Adrenal gland (tissue), 12 donors: Measurements from ENCODE around the gene CIDEA. TPM values are rescaled to one million over a fixed set of nuclear protein-coding genes. Genes with fewer than 3 reads are reported as not detected.

Experiments used
- DNase-seq, 7 donors: peaks; one replicate each; pipeline ENCODE4 v3.0.0-alpha.2; 2019 to 2020
- H3K27ac ChIP-seq, 5 donors: fragments of 200-600 bp; sonication (generic) in 4 of 5; 1 replicate in 3 of 5; 2 replicates in 2 of 5; pipeline versions ENCODE4 v1.5.1 to v1.8.0; 2016 to 2020; ENCODE audit warnings: mild to moderate bottlenecking in 1 of 5
- H3K27me3 ChIP-seq: fragments of 200-600 bp; 2 replicates; pipeline ENCODE4 v1.8.0; 2021
- H3K36me3 ChIP-seq, 2 donors: fragments of 200-600 bp; replicated peaks in 1 of 2; 1 replicate in 1 of 2; 2 replicates in 1 of 2; pipeline versions ENCODE4 v1.5.1 to v1.8.0; 2018 to 2022
- H3K4me1 ChIP-seq, 2 donors: fragments of 200-600 bp; replicated peaks in 1 of 2; 1 replicate in 1 of 2; 2 replicates in 1 of 2; pipeline versions ENCODE4 v1.5.1 to v1.8.0; 2018 to 2021
- H3K4me3 ChIP-seq, 4 donors: fragments of 200-600 bp; sonication (generic) in 3 of 4; one replicate each; pipeline ENCODE4 v1.5.1; 2016 to 2018
- H3K9me3 ChIP-seq, 3 donors: fragments of 200-600 bp; sonication (generic) in 1 of 3; replicated peaks in 1 of 3; 1 replicate in 2 of 3; 2 replicates in 1 of 3; pipeline versions ENCODE4 v1.5.1 to v1.8.0; 2016 to 2021
- CTCF ChIP-seq, 6 experiments: fragments of 450-650 bp in 4 of 6; fragments of 200-600 bp in 2 of 6; sonication (generic) in 1 of 6; IDR thresholded peaks; 1 replicate in 5 of 6; 2 replicates in 1 of 6; pipeline versions ENCODE4 v1.5.1 to v1.8.0; 2016 to 2021; ENCODE audit warnings: antibody characterized with exemption in 6 of 6, mild to moderate bottlenecking in 2 of 6, moderate library complexity in 1 of 6
- POLR2A ChIP-seq, 2 donors: fragments of 450-650 bp; IDR thresholded peaks; one replicate each; pipeline ENCODE4 v1.6.1; 2017; ENCODE audit warnings: antibody characterized with exemption in 2 of 2, mild to moderate bottlenecking in 2 of 2, moderate library complexity in 1 of 2
- WGBS, 4 donors: extraction: QIAGEN DNeasy Blood & Tissue Kit in 2 of 4; methylation state at CpG; one replicate each; pipeline versions ENCODE4 v1.1.5 to v1.1.7; 2013 to 2017; 5-methylcytosine and 5-hydroxymethylcytosine counted together
- intact Hi-C, 2 donors: fragments of 100-400 bp; cut with DNase I; formaldehyde crosslinking; loops; one replicate each; pipeline versions ENCODE4 v1.14.1 to v1.15.0; 2022 to 2023
- polyA plus RNA-seq, 3 donors: library from polyadenylated mRNA; stranded (reverse); fragments of 200-250 nt in 2 of 3; fragments of 350-450 nt in 1 of 3; fragmentation: Illumina TruSeq in 1 of 3; extraction: RNeasy Lipid Tissue Mini Kit (QIAGEN cat#74804) in 1 of 3; gene quantifications; one replicate each; pipeline ENCODE4 v1.2.3, GENCODE V29; 2013 to 2014
- total RNA-seq, 9 donors: library from RNA; depleted of rRNA in 4 of 9; stranded (reverse); fragments of >200 nt in 4 of 9; fragments of 120-200 nt in 1 of 9; fragmentation: NEBNext Ultra II Directional in 1 of 9; extraction: Animal tissue kit (Norgen Biotek cat#: 25700) in 1 of 9; gene quantifications; one replicate each; pipeline versions ENCODE4 v1.1.0 to v1.2.4, GENCODE V29; 2013 to 2023
- donor health status: healthy with polysubstance abuse.
- donor health status: Bipolar disorder and iron deficiency.
- donor health status: DM: yes; HTN: yes; CAD: no.
- donor health status: DM: no; HTN: no; CAD: no.
- donor health status: DM: no; HTN: no; CAD: no.
- donor health status: DM: yes; HTN: yes; CAD: no.

Gene CIDEA
- total and polyA plus RNA-seq, 12 donors, result 0.11 to 18.5 (median 0.82) TPM; not detected in 2

GRCh38 chr18:12290086-12290485 lies 35.9 kb downstream of the CIDEA start:
- 80 to 93% (median 88%) methylated on average over 1 to 2 of the region's 2 CpGs for WGBS, 4 donors
- Histone ChIP-seq H3K9me3 (no peaks in the 10 kb centered on the region), H3K27ac (no peak overlapping the region), H3K4me1 (peaks cover 0 to 13% of the 10 kb centered on the region in 2 donors), H3K27me3 (peaks cover 12% of the 10 kb centered on the region), H3K4me3 (no peak overlapping the region), H3K36me3 (no peaks in the 10 kb centered on the region)
- no peak for TF ChIP-seq POLR2A (IDR thresholded peaks at IDR 0.05)
- TF ChIP-seq CTCF (IDR thresholded peaks at IDR 0.05), result no peak
- no peak for DNase-seq
- intact Hi-C loops, result no loop called here

DNA sequence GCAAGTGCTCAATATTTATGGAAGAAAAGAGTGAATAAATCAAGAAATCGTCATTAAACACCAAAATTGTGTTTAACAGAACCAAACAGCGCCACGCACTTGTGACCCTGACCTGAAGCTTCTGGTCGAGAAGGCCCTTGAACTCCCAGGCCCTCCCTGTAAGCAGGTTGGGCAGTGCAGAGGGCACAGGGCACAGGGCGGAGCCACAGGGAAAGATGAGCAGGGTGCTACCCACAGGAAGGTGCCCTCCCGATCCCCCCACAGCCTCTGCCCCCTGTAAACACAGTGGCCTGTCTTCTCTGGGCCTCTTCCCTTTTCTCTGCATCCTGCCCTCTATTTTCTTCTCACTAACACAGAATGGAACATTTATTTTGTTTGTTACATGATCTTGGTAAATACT lies 37.0 kb downstream of the CIDEA start:
- no peak for DNase-seq
- H3K4me1 ChIP-seq, result peaks cover 0 to 13% of the 10 kb centered on the region in 2 donors
- H3K36me3 ChIP-seq, result no peaks in the 10 kb centered on the region
- peaks cover 12% of the 10 kb centered on the region for H3K27me3 ChIP-seq
- TF ChIP-seq POLR2A (IDR thresholded peaks at IDR 0.05) (no peak), CTCF (IDR thresholded peaks at IDR 0.05) (no peak)
- WGBS, 4 donors, result 72 to 83% (median 74%) methylated on average over 6 of the region's 6 CpGs
- H3K9me3 ChIP-seq, result no peaks in the 10 kb centered on the region
- intact Hi-C loops, result no loop called here
- H3K27ac ChIP-seq, result no peak overlapping the region
- no peak overlapping the region for H3K4me3 ChIP-seq

GRCh38 chr18:12291690-12292089 lies 37.5 kb downstream of the CIDEA start:
- TF ChIP-seq POLR2A (IDR thresholded peaks at IDR 0.05) (no peak), CTCF (IDR thresholded peaks at IDR 0.05) (no peak)
- Histone ChIP-seq H3K9me3 (no peaks in the 10 kb centered on the region), H3K4me1 (peaks cover 0 to 13% of the 10 kb centered on the region in 2 donors), H3K27me3 (peaks cover 12% of the 10 kb centered on the region), H3K27ac (no peak overlapping the region), H3K36me3 (no peaks in the 10 kb centered on the region), H3K4me3 (no peak overlapping the region)
- WGBS, 4 donors, result 85 to 90% (median 88%) methylated on average over 13 to 14 of the region's 14 CpGs
- DNase-seq, result no peak
- intact Hi-C loops, result no loop called here

DNA sequence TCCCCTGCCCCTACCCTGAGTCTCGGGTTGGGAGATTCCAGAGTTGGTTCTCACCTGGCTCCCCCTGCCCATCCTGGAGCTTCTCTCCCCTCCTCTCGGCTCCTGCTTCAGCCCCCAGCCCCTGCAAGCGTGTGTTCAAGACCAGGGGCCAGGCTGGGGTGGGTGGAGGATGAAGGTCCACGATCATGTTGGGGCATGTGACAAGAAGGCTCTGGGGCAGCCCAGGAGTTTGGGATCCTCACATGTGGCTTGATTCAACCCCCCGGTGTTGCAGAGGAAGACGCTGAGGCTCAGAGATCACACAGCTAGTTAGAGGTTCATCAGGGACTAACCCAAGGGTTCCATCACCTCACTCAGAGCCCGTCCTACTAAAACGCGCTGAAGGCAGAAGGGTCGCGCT lies 39.7 kb downstream of the CIDEA start:
- intact Hi-C loops, result no loop called here
- Histone ChIP-seq H3K9me3 (no peaks in the 10 kb centered on the region), H3K4me3 (no peak overlapping the region), H3K4me1 (no peaks in the 10 kb centered on the region), H3K27me3 (peaks cover 8% of the 10 kb centered on the region), H3K36me3 (no peaks in the 10 kb centered on the region), H3K27ac (no peak overlapping the region)
- no peak for DNase-seq
- TF ChIP-seq CTCF (IDR thresholded peaks at IDR 0.05) (no peak), POLR2A (IDR thresholded peaks at IDR 0.05) (no peak)
- WGBS, 4 donors, result 66 to 77% (median 72%) methylated on average over 9 to 11 of the region's 11 CpGs
